Measurements from ENCODE around the gene CCT8.

The CCT8 gene, protein sequence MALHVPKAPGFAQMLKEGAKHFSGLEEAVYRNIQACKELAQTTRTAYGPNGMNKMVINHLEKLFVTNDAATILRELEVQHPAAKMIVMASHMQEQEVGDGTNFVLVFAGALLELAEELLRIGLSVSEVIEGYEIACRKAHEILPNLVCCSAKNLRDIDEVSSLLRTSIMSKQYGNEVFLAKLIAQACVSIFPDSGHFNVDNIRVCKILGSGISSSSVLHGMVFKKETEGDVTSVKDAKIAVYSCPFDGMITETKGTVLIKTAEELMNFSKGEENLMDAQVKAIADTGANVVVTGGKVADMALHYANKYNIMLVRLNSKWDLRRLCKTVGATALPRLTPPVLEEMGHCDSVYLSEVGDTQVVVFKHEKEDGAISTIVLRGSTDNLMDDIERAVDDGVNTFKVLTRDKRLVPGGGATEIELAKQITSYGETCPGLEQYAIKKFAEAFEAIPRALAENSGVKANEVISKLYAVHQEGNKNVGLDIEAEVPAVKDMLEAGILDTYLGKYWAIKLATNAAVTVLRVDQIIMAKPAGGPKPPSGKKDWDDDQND

DNA sequence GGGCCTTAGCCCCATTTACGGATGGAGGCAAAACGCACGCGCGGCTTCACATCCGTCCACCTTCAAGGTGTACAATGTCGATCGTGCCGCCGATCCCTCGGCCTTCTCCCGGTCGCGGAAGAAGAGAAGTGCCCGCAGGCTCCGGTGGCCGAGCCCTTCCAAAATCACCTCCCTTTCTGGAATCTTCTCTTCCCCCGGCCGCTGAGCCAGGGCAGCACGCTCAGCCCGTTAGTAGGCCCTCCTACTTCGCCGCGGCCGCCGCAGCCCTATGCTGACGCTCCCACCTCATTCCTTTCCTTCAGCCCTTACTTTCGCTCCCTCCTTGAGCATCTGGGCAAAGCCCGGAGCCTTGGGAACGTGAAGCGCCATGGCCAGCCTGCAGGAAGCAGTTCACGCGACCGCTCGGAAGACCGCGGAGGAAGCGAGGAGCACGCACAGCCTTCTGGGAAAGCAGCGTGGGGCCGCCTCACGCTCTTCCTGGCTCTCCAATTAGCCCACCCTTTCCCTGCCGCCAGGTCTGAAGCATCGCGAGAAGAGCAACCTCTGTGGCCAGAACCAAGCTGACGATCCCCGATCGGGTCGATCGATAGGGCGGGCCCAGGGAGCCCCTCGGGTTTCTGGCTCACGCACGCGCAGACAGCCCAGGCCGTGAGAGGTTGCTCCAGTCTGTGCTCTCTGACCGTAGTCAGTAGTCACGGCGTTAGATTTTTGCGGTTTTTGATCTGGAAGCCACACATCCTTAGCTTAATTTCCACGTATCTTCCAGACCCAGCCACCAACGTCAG lies at the start of gene CCT8:
Gene CCT8, minus strand, starts transcription at position 427 of the 785 bp plus-strand sequence. Its CDS starts 58 bp downstream, at position 369.
- DNase-seq (ENCODE audit: extremely low spot score): peak; percentile 96
- TF ChIP-seq, protein P1, sequence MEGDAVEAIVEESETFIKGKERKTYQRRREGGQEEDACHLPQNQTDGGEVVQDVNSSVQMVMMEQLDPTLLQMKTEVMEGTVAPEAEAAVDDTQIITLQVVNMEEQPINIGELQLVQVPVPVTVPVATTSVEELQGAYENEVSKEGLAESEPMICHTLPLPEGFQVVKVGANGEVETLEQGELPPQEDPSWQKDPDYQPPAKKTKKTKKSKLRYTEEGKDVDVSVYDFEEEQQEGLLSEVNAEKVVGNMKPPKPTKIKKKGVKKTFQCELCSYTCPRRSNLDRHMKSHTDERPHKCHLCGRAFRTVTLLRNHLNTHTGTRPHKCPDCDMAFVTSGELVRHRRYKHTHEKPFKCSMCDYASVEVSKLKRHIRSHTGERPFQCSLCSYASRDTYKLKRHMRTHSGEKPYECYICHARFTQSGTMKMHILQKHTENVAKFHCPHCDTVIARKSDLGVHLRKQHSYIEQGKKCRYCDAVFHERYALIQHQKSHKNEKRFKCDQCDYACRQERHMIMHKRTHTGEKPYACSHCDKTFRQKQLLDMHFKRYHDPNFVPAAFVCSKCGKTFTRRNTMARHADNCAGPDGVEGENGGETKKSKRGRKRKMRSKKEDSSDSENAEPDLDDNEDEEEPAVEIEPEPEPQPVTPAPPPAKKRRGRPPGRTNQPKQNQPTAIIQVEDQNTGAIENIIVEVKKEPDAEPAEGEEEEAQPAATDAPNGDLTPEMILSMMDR (IDR thresholded peaks at IDR 0.05; ENCODE audit: control extremely low read depth, extremely low read depth, low read depth, missing control alignments): no peak
- ChIA-PET POLR2A (interaction anchor here (1.6 kb wide), 1 partner anchor 226 kb away, joined by 9 read pairs; the partner anchor contains the start of gene BACH1), CTCF (interaction anchor here (1.2 to 1.8 kb wide), 3 partner anchors 15 to 303 kb away, joined by 3 to 6 read pairs (median 6); no protein-coding TSS in a partner anchor)

DNA sequence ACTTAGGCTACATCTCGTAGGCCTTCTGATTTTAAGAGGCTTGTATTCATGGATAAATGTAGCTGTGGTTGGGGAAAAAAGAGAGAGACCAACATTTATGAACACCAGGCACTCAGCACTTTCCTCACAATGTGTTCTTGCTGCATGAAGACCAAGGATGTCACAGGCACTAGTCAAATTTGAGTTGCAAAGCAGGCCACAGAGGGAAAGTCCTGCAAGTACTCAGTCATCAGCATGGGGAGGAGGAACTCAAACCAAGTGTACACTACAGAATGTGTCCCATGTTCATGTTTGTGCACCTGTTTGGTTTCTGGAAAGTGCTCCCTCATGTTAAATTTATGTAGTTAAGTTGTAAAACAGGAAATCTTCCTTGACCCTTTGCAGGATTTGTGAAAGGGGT lies 48.3 kb upstream of the CCT8 start:
- ChIA-PET POLR2A (no interaction called here), CTCF (interaction anchor here (0.7 to 2.3 kb wide), 9 partner anchors 10 to 255 kb away, joined by 3 to 6 read pairs (median 3); no protein-coding TSS in a partner anchor)
- TF ChIP-seq, protein P1 (IDR thresholded peaks at IDR 0.05; ENCODE audit: control extremely low read depth, extremely low read depth, low read depth, missing control alignments): no peak
- DNase-seq (ENCODE audit: extremely low spot score): peak; percentile 54

DNA sequence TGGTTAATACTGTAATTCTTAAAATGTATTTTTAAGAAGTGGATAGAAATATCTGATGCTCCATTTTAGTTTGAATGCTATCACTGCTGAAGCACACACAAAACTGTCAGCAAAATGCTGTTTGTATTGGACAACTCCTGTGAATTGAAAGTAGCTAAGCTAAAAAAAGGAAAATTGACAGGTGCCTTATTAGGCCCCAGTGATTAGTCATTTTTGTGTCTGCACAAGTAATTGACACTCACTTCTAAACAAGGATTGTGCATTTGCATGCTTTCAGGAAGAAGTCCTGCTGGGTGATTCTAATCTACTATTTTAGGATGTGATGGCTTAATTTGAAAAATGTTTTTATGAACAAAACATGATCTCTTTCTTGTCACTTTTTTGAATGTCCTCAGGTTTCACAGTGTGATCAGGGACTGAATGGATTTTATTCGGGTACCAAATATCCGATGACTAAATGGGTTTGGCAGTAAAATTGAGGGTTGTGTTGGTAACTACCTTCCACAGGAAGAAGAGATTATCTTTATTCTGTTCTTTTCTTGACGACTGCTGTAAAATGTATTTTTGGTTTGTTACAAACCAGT lies 44.0 kb upstream of the CCT8 start:
- peak; percentile 38 for DNase-seq (ENCODE audit: extremely low spot score)
- POLR2A ChIA-PET: no interaction called here
- TF ChIP-seq, protein P1 (IDR thresholded peaks at IDR 0.05; ENCODE audit: control extremely low read depth, extremely low read depth, low read depth, missing control alignments): no peak
- CTCF ChIA-PET: interaction anchor here (0.8 to 4.8 kb wide), 2 partner anchors 13 to 47 kb away, joined by 3 to 30 read pairs; no protein-coding TSS in a partner anchor

DNA sequence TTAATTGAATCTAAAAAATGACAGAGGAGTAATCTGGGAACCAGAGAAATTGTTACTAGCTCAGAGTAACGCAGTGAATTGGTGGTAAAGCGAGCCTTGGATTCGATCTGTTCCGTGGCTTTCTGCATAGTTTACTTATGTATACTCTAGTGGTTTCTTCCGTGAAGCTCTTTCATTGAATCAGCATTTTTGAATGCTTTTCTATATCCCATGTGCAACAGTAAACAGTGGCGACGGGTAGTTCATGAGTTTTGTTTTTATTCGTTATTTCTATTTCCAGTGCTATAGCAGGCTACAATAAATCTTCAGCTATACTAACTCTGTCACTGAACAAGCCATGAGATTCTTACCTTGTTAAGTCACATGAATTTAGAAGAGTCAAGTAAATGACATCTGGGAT lies 42.5 kb upstream of the CCT8 start:
- TF ChIP-seq, protein P1 (IDR thresholded peaks at IDR 0.05; ENCODE audit: control extremely low read depth, extremely low read depth, low read depth, missing control alignments): no peak
- no peak for DNase-seq (ENCODE audit: extremely low spot score)
- ChIA-PET CTCF (interaction anchor here (0.6 to 4.8 kb wide), 11 partner anchors 10 to 255 kb away, joined by 3 to 30 read pairs (median 3); no protein-coding TSS in a partner anchor), POLR2A (no interaction called here)

DNA sequence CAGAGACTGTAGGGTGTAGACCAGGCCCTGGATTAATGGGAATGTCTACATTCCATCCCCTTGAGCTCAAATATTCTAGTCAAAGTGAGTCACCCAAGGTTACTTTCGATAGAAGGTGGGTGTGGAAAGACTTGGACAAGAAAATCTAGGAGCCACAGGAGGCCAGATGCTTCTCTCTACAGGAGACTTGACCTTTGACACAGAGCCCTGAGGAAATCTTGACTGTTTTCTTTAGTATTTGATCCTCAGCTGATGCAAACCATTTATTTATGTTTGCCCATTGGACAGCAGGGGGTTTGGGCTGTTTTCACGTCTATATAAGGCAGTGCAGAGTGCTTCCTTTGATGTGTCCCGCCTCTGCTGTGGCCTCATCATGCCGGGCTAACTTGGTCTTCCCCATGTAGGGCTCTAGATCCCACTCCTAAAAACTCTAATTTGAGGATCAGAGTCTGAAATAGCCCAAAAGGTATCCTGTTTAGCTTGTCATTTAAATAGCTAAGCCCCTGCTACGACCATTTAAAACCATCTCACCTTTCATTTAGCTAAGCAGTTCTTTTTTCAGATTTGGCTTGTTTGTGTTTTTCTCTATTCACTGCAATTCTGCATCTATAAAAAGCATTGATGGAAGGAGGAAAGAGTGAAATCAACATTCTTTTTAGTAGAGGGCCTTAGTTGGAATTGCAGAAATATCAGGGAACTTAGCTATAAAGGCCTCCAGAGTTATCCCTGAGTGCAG lies 41.5 kb upstream of the CCT8 start:
- no peak for DNase-seq (ENCODE audit: extremely low spot score)
- ChIA-PET CTCF (interaction anchor here (0.7 to 4.8 kb wide), 9 partner anchors 10 to 241 kb away, joined by 3 to 30 read pairs (median 4); no protein-coding TSS in a partner anchor), POLR2A (no interaction called here)
- TF ChIP-seq, protein P1 (IDR thresholded peaks at IDR 0.05; ENCODE audit: control extremely low read depth, extremely low read depth, low read depth, missing control alignments): no peak
